Stimulated activated CD8-positive, alpha-beta memory T cell treated with anti-CD3 and anti-CD28 coated beads, Interleukin-4, amount 100 ng/mL, for 4 hours (primary cell): ENCODE data around the gene RNU1-3.
"Not testable (repeated sequence)": the region's sequence is repeated elsewhere in the genome, so short reads cannot be mapped to it uniquely, and the experiment has no call there.

Experiments
- DNase-seq, 2 donors: peaks; one replicate each; pipeline ENCODE4 v3.0.0-alpha.2; 2020; ENCODE audit warnings: low read depth in 2 of 2, low spot score in 1 of 2

Gene RNU1-3

DNA sequence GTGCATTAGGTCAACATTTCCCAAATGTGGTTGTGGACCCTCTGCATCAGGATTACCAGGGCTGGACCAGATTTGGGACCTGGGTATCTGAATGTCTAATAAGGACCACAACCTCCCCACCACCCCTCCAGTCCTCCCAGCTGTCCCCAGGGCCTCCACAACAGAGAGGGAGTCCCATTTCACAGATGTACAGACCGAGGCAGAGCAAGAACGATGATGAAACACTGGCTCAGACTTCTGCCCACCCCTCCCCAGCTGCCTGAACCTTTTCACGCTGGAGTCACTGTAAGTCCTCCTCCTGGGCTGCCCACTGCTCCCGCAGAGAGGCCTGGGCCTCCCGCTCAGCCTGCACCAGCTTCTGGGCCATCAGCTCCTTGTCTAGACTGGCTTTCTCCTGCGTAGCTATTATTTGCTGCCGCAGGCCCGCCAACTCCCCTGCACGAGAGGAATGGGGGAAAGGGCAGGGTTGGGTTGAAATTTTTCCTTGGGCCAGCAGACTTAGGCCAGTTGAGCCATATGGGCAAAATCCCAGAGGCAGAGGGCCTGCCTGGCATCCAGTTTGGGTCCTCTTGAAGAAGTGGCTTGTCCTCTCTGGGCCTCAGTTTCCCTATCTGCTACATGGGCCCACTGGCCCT is 45.0 kb downstream of the RNU1-3 start:
- DNase-seq: not testable (repeated sequence)

DNA sequence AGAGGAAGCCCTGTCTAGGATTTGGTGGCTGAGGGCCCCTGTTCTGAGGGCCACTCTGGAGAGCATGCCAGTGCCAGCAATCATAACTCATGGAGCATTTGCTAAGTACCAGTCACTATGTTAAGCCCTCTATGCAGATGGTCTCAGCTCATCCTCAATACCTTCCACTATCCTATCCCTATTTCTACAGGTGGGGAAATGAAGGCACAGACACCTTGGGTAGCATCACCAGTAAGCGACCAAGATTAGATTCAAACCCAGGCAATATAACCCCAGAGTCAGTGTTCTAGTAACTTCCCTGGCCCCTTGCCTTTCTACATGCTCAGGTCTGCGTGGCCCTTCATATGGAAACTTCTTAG is 45.5 kb downstream of the RNU1-3 start:
- DNase-seq: no peak

DNA sequence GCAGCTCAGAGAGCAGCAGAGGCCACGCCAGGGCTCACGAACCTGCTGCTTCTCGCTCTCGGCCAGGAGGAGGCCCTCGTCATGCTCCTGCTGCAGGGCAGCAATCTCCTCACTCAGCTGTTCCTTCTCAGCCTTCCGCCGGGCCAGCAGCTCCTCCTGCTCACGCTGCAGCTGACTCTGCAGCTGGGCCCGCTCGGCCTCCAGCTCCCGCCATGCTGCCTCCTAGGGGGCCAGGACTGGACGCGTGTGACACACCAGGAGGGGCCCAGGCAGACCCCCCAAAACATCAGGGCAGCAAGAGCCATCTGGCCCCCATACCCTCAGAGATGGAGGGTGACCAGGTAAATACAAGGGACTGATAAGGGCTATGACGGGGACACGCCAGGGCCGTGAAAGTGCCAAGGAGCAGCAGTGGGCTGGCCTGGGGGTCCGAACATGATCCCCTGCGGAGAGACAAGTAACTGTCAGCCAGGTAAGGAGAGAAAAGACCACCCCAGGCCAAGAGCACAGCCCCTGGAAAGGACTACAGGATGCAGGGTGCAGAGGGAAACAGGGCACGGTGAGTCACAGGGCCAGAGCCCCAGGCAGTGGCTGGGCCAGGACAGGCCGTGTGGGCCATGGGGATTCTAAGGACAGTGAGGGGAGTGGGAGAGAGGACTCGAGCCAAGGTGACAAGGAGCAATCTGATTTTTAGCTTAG is 46.8 kb downstream of the RNU1-3 start:
- not testable (repeated sequence) for DNase-seq

DNA sequence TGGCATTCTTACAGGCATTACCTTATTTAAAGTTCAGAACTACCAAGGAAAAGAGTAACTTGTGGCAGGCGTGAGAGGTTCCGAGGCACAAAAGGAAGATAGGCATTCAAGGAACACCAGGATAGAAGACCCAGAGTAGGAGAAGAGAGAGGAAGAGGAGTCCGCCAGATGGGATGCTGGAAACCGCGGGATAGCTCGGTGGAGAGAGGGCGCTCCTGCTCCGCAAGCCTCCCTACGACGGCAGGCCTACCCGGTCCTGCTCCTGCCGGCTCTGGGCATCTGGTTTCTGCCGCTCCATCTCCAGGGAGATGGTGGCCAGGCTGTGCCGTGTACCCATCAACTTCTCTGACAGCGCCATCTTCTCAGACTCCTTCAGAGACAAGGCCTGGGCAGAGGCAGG is 48.0 kb downstream of the RNU1-3 start:
- DNase-seq: no peak

- no peak for DNase-seq
Observed at GRCh38 chr1:16617778-16618580, 48.8 kb downstream of the RNU1-3 start.

DNA sequence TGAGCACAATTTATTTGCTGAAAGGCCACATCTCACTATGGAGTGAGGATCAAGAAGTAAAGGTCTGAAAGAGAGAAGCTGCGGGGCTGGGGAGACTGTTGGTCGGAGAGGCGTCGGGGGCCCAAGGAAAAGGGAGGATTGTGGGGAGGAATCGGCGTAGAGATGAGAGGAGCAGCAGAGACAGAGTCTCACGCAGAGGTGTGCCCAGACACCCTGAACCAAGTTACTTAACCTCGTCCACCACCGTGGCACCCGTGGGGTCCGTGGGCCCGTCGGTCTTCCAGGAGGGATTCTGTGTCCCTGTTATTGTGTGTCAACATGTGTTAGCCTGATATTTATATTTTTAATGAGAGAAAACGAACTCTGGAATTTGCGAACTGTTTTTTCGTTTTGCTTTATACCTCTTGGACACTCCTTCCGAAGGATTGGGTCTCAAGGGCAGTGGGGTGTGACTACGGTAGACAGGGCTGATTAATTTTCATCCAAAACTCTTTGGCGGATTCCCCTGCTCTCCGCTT is 49.6 kb downstream of the RNU1-3 start:
- DNase-seq: no peak
